ENCODE measurements around the gene SLC26A1. TPM values are rescaled to one million over a fixed set of nuclear protein-coding genes. Genes with fewer than 3 reads are reported as not detected.

The SLC26A1 gene
- total and polyA plus RNA-seq, 9 donors: 0.58 to 5.3 (median 3.2) TPM

DNA sequence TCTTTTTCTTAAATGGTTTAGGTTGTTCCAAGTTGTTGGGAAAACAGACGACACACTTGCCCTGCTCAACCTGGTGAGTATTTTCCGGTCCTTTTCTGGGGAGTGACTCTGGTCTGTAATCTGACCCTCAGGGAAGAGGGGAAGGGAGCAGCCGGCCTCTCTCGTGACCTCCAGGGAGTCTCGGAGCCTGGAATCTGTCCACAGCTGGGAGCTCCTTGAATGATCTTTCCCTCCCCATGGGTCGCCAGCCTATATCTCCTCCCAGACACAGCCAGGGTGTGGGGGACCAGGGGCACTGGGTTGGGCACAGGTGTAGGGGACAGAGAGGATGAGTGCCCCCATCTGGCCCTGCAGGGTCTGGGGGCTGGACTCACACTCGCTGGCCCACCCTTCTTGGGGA lies 42.0 kb downstream of the SLC26A1 start:
- H3K4me1 ChIP-seq (ENCODE audit: control insufficient read depth, insufficient read depth, low read length): peaks cover 11% of the 10 kb centered on the region
- peaks cover 14% of the 10 kb centered on the region for H3K36me3 ChIP-seq (ENCODE audit: control insufficient read depth, insufficient read depth, low read length)
- no peak overlapping the region for H3K27ac ChIP-seq (ENCODE audit: low read length)
- no peaks in the 10 kb centered on the region for H3K9me3 ChIP-seq (replicated peaks; ENCODE audit: control insufficient read depth, low read depth, low read length)
- H3K4me3 ChIP-seq (ENCODE audit: low read length): no peak overlapping the region
- DNase-seq: no peak
- WGBS (ENCODE audit: insufficient coverage): no CpG with 5 or more reads among the region's 7 CpGs
- no peaks in the 10 kb centered on the region for H3K27me3 ChIP-seq (ENCODE audit: control insufficient read depth, insufficient read depth, low read length)

GRCh38 chr4:950136-951020 lies 42.8 kb downstream of the SLC26A1 start:
- Histone ChIP-seq H3K36me3 (ENCODE audit: control insufficient read depth, insufficient read depth, low read length) (peaks cover 10% of the 10 kb centered on the region), H3K27ac (ENCODE audit: low read length) (no peak overlapping the region), H3K9me3 (replicated peaks; ENCODE audit: control insufficient read depth, low read depth, low read length) (no peaks in the 10 kb centered on the region), H3K27me3 (ENCODE audit: control insufficient read depth, insufficient read depth, low read length) (peaks cover 6% of the 10 kb centered on the region), H3K4me3 (ENCODE audit: low read length) (no peak overlapping the region), H3K4me1 (ENCODE audit: control insufficient read depth, insufficient read depth, low read length) (peaks cover 14% of the 10 kb centered on the region)
- WGBS (ENCODE audit: insufficient coverage): 79% methylated on average over 12 of the region's 30 CpGs
- no peak for DNase-seq

- no peak for DNase-seq
- Histone ChIP-seq H3K9me3 (replicated peaks; ENCODE audit: control insufficient read depth, low read depth, low read length) (no peaks in the 10 kb centered on the region), H3K27me3 (ENCODE audit: control insufficient read depth, insufficient read depth, low read length) (peaks cover 9% of the 10 kb centered on the region), H3K36me3 (ENCODE audit: control insufficient read depth, insufficient read depth, low read length) (peaks cover 5% of the 10 kb centered on the region), H3K27ac (ENCODE audit: low read length) (no peak overlapping the region), H3K4me3 (ENCODE audit: low read length) (no peak overlapping the region), H3K4me1 (ENCODE audit: control insufficient read depth, insufficient read depth, low read length) (peaks cover 14% of the 10 kb centered on the region)
- 84% methylated on average over 18 of the region's 20 CpGs for WGBS (ENCODE audit: insufficient coverage)
Measured at GRCh38 chr4:949656-950055, 43.5 kb downstream of the SLC26A1 start.

DNA sequence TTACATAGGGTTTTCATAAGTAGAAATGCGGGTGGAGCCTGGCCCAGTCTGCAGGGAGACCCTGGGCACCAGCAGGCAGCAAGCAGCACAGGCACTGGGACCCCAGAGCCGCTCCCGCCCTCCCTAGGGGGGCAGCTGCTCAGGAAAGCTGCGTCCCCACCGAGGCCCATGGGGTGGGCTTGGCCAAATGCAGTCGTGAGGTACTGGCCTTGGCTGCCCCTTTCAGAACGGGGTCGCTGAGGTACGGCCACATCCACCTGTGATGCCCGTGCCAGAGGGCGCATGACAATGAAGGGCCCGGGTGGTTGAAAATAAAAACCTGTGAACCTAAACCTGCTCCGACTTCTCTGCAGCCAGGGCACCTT lies 44.3 kb downstream of the SLC26A1 start:
- H3K27me3 ChIP-seq (ENCODE audit: control insufficient read depth, insufficient read depth, low read length): peaks cover 9% of the 10 kb centered on the region
- no peak for DNase-seq
- no peak overlapping the region for H3K4me3 ChIP-seq (ENCODE audit: low read length)
- no peaks in the 10 kb centered on the region for H3K9me3 ChIP-seq (replicated peaks; ENCODE audit: control insufficient read depth, low read depth, low read length)
- WGBS (ENCODE audit: insufficient coverage): 83% methylated on average over 13 of the region's 13 CpGs
- peaks cover 5% of the 10 kb centered on the region for H3K36me3 ChIP-seq (ENCODE audit: control insufficient read depth, insufficient read depth, low read length)
- H3K4me1 ChIP-seq (ENCODE audit: control insufficient read depth, insufficient read depth, low read length): peaks cover 14% of the 10 kb centered on the region
- H3K27ac ChIP-seq (ENCODE audit: low read length): no peak overlapping the region

- H3K36me3 ChIP-seq (ENCODE audit: control insufficient read depth, insufficient read depth, low read length): peaks cover 5% of the 10 kb centered on the region
- peaks cover 9% of the 10 kb centered on the region for H3K27me3 ChIP-seq (ENCODE audit: control insufficient read depth, insufficient read depth, low read length)
- peaks cover 14% of the 10 kb centered on the region for H3K4me1 ChIP-seq (ENCODE audit: control insufficient read depth, insufficient read depth, low read length)
- DNase-seq: no peak
- 61% methylated on average over 31 of the region's 33 CpGs for WGBS (ENCODE audit: insufficient coverage)
- H3K27ac ChIP-seq (ENCODE audit: low read length): no peak overlapping the region
- no peak overlapping the region for H3K4me3 ChIP-seq (ENCODE audit: low read length)
- no peaks in the 10 kb centered on the region for H3K9me3 ChIP-seq (replicated peaks; ENCODE audit: control insufficient read depth, low read depth, low read length)
Measured at GRCh38 chr4:948101-948935, 44.9 kb downstream of the SLC26A1 start.

GRCh38 chr4:947491-947971 lies 45.7 kb downstream of the SLC26A1 start:
- H3K36me3 ChIP-seq (ENCODE audit: control insufficient read depth, insufficient read depth, low read length): no peaks in the 10 kb centered on the region
- DNase-seq: no peak
- H3K27ac ChIP-seq (ENCODE audit: low read length): no peak overlapping the region
- 87% methylated on average over 18 of the region's 19 CpGs for WGBS (ENCODE audit: insufficient coverage)
- no peaks in the 10 kb centered on the region for H3K9me3 ChIP-seq (replicated peaks; ENCODE audit: control insufficient read depth, low read depth, low read length)
- no peak overlapping the region for H3K4me3 ChIP-seq (ENCODE audit: low read length)
- peaks cover 14% of the 10 kb centered on the region for H3K4me1 ChIP-seq (ENCODE audit: control insufficient read depth, insufficient read depth, low read length)
- peaks cover 9% of the 10 kb centered on the region for H3K27me3 ChIP-seq (ENCODE audit: control insufficient read depth, insufficient read depth, low read length)

DNA sequence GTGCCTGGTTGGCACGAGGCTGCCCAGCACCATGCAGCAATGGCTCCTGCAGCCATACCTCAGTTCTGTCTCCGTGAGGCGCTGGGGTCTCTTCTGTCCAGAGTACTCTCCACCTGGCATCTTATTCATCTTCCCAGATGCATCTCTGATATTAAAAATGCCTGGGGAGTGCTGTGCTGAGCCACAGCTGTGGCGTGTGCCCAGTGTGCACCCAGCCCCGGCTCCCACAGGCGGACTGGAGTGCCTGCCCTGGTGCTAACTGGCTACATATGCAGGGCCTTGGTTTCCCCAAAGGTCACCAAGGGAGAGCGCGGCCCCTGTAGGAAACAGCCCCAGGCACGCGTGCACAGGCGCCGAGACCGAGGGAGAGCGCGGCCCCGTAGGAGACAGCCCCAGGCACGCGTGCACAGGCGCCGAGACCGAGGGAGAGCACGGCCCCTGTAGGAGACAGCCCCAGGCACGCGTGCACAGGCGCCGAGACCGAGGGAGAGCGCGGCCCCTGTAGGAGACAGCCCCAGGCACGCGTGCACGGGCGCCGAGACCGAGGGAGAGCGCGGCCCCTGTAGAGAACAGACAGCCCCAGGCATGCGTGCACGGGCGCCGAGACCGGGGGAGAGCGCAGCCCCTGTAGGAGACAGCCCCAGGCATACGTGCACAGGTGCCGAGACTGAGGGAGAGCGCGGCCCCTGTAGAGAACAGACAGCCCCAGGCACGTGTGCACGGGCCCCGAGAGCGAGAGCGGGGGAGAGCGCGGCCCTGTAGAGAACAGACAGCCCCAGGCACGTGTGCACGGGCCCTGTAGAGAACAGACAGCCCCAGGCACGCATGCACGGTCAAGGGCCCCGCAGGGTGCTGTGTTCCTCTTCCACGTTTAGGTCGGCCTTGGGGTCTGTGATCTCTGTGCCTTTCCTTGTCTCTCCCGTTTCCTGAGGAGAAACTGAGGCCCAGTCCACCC lies 46.4 kb downstream of the SLC26A1 start:
- Histone ChIP-seq H3K9me3 (replicated peaks; ENCODE audit: control insufficient read depth, low read depth, low read length) (no peaks in the 10 kb centered on the region), H3K4me1 (ENCODE audit: control insufficient read depth, insufficient read depth, low read length) (peaks cover 10% of the 10 kb centered on the region), H3K4me3 (ENCODE audit: low read length) (no peak overlapping the region), H3K36me3 (ENCODE audit: control insufficient read depth, insufficient read depth, low read length) (no peaks in the 10 kb centered on the region), H3K27me3 (ENCODE audit: control insufficient read depth, insufficient read depth, low read length) (peaks cover 9% of the 10 kb centered on the region), H3K27ac (ENCODE audit: low read length) (no peak overlapping the region)
- WGBS (ENCODE audit: insufficient coverage): 66% methylated on average over 62 of the region's 62 CpGs
- DNase-seq: no peak

- Histone ChIP-seq H3K36me3 (ENCODE audit: control insufficient read depth, insufficient read depth, low read length) (no peaks in the 10 kb centered on the region), H3K27me3 (ENCODE audit: control insufficient read depth, insufficient read depth, low read length) (peaks cover 9% of the 10 kb centered on the region), H3K27ac (ENCODE audit: low read length) (no peak overlapping the region), H3K4me1 (ENCODE audit: control insufficient read depth, insufficient read depth, low read length) (peaks cover 4% of the 10 kb centered on the region), H3K9me3 (replicated peaks; ENCODE audit: control insufficient read depth, low read depth, low read length) (no peaks in the 10 kb centered on the region), H3K4me3 (ENCODE audit: low read length) (no peak overlapping the region)
- no peak for DNase-seq
- 65% methylated on average over 9 of the region's 9 CpGs for WGBS (ENCODE audit: insufficient coverage)
Measured at GRCh38 chr4:946103-946450, 47.1 kb downstream of the SLC26A1 start.

DNA sequence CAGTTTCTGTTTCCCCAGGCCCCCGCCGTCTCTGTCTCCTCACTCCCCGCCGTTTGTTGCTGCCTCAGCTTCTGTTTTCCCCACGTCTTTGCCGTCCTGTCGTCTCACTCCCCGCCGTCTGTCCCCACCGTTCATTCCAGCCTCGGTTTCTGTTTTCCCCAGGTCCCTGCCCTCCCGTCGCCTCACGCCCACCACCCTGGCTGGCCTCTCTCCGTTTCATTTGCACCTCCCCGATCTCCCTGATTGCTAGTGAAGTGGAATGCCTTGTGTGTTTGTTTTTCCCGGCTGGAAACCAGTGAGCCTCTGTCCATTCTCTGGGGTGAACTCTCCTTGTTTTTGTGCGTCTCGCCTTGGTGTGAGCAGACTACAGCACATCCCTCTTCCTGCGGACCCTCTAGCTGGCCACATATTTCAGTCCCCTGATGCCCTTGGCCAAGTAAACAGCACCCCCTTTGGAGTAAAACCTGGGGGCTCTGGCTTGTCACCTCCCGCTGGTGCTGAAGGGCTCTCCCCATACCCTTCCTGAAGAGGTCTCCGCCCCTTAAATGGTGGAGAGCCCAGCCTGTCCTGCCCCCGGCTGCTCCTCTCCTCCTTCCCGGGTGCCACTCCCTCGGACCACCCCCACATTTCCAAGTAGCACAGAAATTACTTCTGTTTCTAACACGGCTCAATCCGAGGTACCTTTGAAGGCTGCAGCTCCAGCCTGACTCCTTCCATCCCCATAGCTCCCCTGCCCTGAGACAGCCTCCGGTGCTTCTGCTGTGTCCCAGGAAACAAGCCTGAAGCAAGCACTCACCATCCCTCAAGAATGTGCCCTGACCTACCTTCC lies 47.7 kb downstream of the SLC26A1 start:
- H3K36me3 ChIP-seq (ENCODE audit: control insufficient read depth, insufficient read depth, low read length): no peaks in the 10 kb centered on the region
- peaks cover 3% of the 10 kb centered on the region for H3K4me1 ChIP-seq (ENCODE audit: control insufficient read depth, insufficient read depth, low read length)
- no peak for DNase-seq
- H3K27ac ChIP-seq (ENCODE audit: low read length): no peak overlapping the region
- peaks cover 9% of the 10 kb centered on the region for H3K27me3 ChIP-seq (ENCODE audit: control insufficient read depth, insufficient read depth, low read length)
- H3K4me3 ChIP-seq (ENCODE audit: low read length): no peak overlapping the region
- no peaks in the 10 kb centered on the region for H3K9me3 ChIP-seq (replicated peaks; ENCODE audit: control insufficient read depth, low read depth, low read length)
- 24% methylated on average over 23 of the region's 28 CpGs for WGBS (ENCODE audit: insufficient coverage)

All from muscle of leg (tissue), 11 donors.